ENCODE results near the gene MAG. TPM values are rescaled to one million over a fixed set of nuclear protein-coding genes. Genes with fewer than 3 reads are reported as not detected.

MAG gene
- total and polyA plus RNA-seq, 2 of the 13 experiments (the other 11 are each of a cell fraction or from before 2014, with no cell fraction given), result 0.20 to 1.3 TPM

DNA sequence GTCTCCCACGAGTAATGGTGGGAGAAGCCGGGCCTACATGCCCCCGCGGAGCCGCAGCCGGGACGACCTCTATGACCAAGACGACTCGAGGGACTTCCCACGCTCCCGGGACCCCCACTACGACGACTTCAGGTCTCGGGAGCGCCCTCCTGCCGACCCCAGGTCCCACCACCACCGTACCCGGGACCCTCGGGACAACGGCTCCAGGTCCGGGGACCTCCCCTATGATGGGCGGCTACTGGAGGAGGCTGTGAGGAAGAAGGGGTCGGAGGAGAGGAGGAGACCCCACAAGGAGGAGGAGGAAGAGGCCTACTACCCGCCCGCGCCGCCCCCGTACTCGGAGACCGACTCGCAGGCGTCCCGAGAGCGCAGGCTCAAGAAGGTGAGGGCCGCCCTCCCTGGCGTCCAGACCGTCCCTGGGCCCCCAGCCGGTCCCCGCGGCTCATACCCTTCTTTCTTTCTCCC, 24.6 kb upstream of the MAG start (continued):
- TF ChIP-seq NONO (IDR thresholded peaks at IDR 0.05) (no peak), NONO (CRISPR knock-in tag; conservative IDR thresholded peaks at IDR 0.05) (0 out of 2 replicates have a peak, but pooled peaks have one; percentile 40), MED13 (CRISPR knock-in tag; IDR thresholded peaks at IDR 0.05) (no peak), MTA3 (CRISPR knock-in tag; IDR thresholded peaks at IDR 0.05) (no peak), POLR2A (IDR thresholded peaks at IDR 0.05; ENCODE audit: insufficient read depth in 1 of 2, low read depth in 2 of 2, low read length in 2 of 2) (peak; percentile 32 to 51), ZFAT (CRISPR knock-in tag; conservative IDR thresholded peaks at IDR 0.05) (no peak), RELA (CRISPR knock-in tag; IDR thresholded peaks at IDR 0.05) (no peak), ZNF382 (CRISPR knock-in tag; IDR thresholded peaks at IDR 0.05; ENCODE audit: borderline replicate concordance) (no peak)
- TF ChIP-seq, protein P1, sequence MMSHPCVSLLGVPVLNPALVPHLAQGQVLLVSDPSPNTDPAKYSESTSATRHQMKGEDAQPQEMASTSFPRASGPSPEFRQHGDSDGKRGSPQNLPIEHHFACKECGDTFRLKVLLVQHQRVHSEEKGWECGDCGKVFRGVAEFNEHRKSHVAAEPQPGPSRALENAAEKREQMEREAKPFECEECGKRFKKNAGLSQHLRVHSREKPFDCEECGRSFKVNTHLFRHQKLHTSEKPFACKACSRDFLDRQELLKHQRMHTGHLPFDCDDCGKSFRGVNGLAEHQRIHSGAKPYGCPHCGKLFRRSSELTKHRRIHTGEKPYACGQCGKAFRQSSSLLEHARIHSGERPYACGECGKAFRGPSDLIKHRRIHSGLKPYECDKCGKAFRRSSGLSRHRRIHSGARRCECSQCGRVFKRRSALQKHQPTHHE (CRISPR knock-in tag; IDR thresholded peaks at IDR 0.05; ENCODE audit: borderline replicate concordance), result 0 out of 2 replicates have a peak, but pooled peaks have one; percentile 36
- TF ChIP-seq, protein P2, sequence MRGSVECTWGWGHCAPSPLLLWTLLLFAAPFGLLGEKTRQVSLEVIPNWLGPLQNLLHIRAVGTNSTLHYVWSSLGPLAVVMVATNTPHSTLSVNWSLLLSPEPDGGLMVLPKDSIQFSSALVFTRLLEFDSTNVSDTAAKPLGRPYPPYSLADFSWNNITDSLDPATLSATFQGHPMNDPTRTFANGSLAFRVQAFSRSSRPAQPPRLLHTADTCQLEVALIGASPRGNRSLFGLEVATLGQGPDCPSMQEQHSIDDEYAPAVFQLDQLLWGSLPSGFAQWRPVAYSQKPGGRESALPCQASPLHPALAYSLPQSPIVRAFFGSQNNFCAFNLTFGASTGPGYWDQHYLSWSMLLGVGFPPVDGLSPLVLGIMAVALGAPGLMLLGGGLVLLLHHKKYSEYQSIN (CRISPR knock-in tag; IDR thresholded peaks at IDR 0.05; ENCODE audit: borderline replicate concordance), result no peak
- TF ChIP-seq, protein P3, sequence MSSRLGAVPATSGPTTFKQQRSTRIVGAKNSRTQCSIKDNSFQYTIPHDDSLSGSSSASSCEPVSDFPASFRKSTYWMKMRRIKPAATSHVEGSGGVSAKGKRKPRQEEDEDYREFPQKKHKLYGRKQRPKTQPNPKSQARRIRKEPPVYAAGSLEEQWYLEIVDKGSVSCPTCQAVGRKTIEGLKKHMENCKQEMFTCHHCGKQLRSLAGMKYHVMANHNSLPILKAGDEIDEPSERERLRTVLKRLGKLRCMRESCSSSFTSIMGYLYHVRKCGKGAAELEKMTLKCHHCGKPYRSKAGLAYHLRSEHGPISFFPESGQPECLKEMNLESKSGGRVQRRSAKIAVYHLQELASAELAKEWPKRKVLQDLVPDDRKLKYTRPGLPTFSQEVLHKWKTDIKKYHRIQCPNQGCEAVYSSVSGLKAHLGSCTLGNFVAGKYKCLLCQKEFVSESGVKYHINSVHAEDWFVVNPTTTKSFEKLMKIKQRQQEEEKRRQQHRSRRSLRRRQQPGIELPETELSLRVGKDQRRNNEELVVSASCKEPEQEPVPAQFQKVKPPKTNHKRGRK (CRISPR knock-in tag; IDR thresholded peaks at IDR 0.05), result no peak
